Lower leg skin (tissue), 3 donors: ENCODE data around the gene STARD5.

ENCODE experiments used
- CTCF ChIP-seq, 3 donors: fragments of 450-650 bp; IDR thresholded peaks; one replicate each; pipeline ENCODE4 v1.5.1; 2016; ENCODE audit warnings: antibody characterized with exemption in 3 of 3, mild to moderate bottlenecking in 3 of 3, moderate library complexity in 2 of 3
- POLR2A ChIP-seq, 2 donors: fragments of 450-650 bp; IDR thresholded peaks; one replicate each; pipeline ENCODE4 v1.6.1; 2016 to 2017; ENCODE audit warnings: antibody characterized with exemption in 2 of 2, mild to moderate bottlenecking in 1 of 2, moderate library complexity in 1 of 2

GRCh38 chr15:81330366-81331090 lies 6.6 kb upstream of the STARD5 start:
- TF ChIP-seq CTCF (IDR thresholded peaks at IDR 0.05) (no peak), POLR2A (IDR thresholded peaks at IDR 0.05) (no peak)
